PC-9 (cell line): ENCODE data around the gene FGD6.

Experiments used
- EZH2 ChIP-seq: fragments of 200-600 bp; sonication (generic); IDR thresholded peaks from 2 replicates; pipeline ENCODE4 v1.8.0; 2017; ENCODE audit warnings: antibody characterized with exemption, low read depth
- TF ChIP-seq, protein P1 (sequence below): fragments of 200-600 bp; sonication (generic); conservative IDR thresholded peaks from 2 replicates; pipeline ENCODE4 v1.6.1; 2017; ENCODE audit warnings: mixed run types, antibody characterized with exemption, mild to moderate bottlenecking, moderate library complexity

- TF ChIP-seq, protein P1, sequence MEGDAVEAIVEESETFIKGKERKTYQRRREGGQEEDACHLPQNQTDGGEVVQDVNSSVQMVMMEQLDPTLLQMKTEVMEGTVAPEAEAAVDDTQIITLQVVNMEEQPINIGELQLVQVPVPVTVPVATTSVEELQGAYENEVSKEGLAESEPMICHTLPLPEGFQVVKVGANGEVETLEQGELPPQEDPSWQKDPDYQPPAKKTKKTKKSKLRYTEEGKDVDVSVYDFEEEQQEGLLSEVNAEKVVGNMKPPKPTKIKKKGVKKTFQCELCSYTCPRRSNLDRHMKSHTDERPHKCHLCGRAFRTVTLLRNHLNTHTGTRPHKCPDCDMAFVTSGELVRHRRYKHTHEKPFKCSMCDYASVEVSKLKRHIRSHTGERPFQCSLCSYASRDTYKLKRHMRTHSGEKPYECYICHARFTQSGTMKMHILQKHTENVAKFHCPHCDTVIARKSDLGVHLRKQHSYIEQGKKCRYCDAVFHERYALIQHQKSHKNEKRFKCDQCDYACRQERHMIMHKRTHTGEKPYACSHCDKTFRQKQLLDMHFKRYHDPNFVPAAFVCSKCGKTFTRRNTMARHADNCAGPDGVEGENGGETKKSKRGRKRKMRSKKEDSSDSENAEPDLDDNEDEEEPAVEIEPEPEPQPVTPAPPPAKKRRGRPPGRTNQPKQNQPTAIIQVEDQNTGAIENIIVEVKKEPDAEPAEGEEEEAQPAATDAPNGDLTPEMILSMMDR = no peak
- no peak for TF ChIP-seq EZH2
Measured at GRCh38 chr12:95208678-95209077, 8.6 kb downstream of the FGD6 start.
